ENCODE data around the gene NUFIP1. TPM values are rescaled to one million over a fixed set of nuclear protein-coding genes. Genes with fewer than 3 reads are reported as not detected.
"Not testable (repeated sequence)": the region's sequence is repeated elsewhere in the genome, so short reads cannot be mapped to it uniquely, and the experiment has no call there.

NUFIP1 gene
- polyA plus RNA-seq, 1 donor: 7.2 TPM

GRCh38 chr13:44969551-44970484 lies 19.5 kb downstream of the NUFIP1 start:
- peak; percentile 58 for DNase-seq (ENCODE audit: low read depth)

- no peak for DNase-seq (ENCODE audit: low read depth)
Measured at GRCh38 chr13:44968434-44968815, 20.8 kb downstream of the NUFIP1 start.

- DNase-seq (ENCODE audit: low read depth): no peak
Measured at GRCh38 chr13:44967704-44968433, 21.4 kb downstream of the NUFIP1 start.

GRCh38 chr13:44961997-44962396 lies 27.3 kb downstream of the NUFIP1 start:
- DNase-seq (ENCODE audit: low read depth): no peak

GRCh38 chr13:44955406-44955805 lies 33.9 kb downstream of the NUFIP1 start:
- DNase-seq (ENCODE audit: low read depth): no peak

- no peak for DNase-seq (ENCODE audit: low read depth)
Measured at GRCh38 chr13:44954224-44954623, 35.0 kb downstream of the NUFIP1 start.

GRCh38 chr13:44952671-44953070 lies 36.6 kb downstream of the NUFIP1 start:
- DNase-seq (ENCODE audit: low read depth): no peak

GRCh38 chr13:44951184-44951583 lies 38.1 kb downstream of the NUFIP1 start:
- no peak for DNase-seq (ENCODE audit: low read depth)

- not testable (repeated sequence) for DNase-seq (ENCODE audit: low read depth)
Measured at GRCh38 chr13:44943411-44943810, 45.9 kb downstream of the NUFIP1 start.

- DNase-seq (ENCODE audit: low read depth): no peak
Measured at GRCh38 chr13:44938854-44939253, 50.4 kb downstream of the NUFIP1 start.

- DNase-seq (ENCODE audit: low read depth): no peak
Measured at GRCh38 chr13:44936246-44936645, 53.0 kb downstream of the NUFIP1 start.

GRCh38 chr13:44934724-44935123 lies 54.5 kb downstream of the NUFIP1 start:
- no peak for DNase-seq (ENCODE audit: low read depth)

GRCh38 chr13:44932850-44933251 lies 56.4 kb downstream of the NUFIP1 start:
- DNase-seq (ENCODE audit: low read depth): no peak

- no peak for DNase-seq (ENCODE audit: low read depth)
Measured at GRCh38 chr13:44932171-44932849, 57.0 kb downstream of the NUFIP1 start.

- DNase-seq (ENCODE audit: low read depth): no peak
Measured at GRCh38 chr13:44930963-44931623, 58.2 kb downstream of the NUFIP1 start.

GRCh38 chr13:44930280-44930679 lies 59.0 kb downstream of the NUFIP1 start:
- DNase-seq (ENCODE audit: low read depth): no peak

GRCh38 chr13:44929692-44930091 lies 59.6 kb downstream of the NUFIP1 start:
- DNase-seq (ENCODE audit: low read depth): no peak

- no peak for DNase-seq (ENCODE audit: low read depth)
Measured at GRCh38 chr13:44927968-44928367, 61.3 kb downstream of the NUFIP1 start.

GRCh38 chr13:44921931-44922758 lies 67.1 kb downstream of the NUFIP1 start:
- DNase-seq (ENCODE audit: low read depth): no peak

- no peak for DNase-seq (ENCODE audit: low read depth)
Measured at GRCh38 chr13:44921246-44921877, 67.9 kb downstream of the NUFIP1 start.

Data from forelimb muscle (tissue), 1 donor.